Stimulated activated CD8-positive, alpha-beta memory T cell treated with anti-CD3 and anti-CD28 coated beads, Interleukin-7, amount 100 ng/mL, for 4 hours (primary cell): Measurements from ENCODE around the gene AP2A1.

ENCODE experiments used
- DNase-seq, 2 donors: peaks; one replicate each; pipeline ENCODE4 v3.0.0-alpha.2; 2020; ENCODE audit warnings: low read depth in 2 of 2

Gene AP2A1

DNA sequence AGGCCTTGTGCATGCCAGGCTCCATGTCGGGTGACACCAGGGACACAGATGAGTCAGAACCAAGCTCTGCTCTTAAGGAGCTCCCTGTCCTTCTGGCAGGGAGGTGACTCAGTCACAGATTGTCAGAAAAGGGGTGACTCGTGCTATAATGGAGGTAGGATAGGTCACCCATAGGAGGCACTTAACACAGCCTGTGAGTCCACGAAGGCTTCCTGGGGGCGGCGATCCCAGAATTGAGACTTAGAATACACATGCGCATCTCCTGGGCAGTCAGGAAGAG lies 26.7 kb downstream of the AP2A1 start:
- DNase-seq = no peak

DNA sequence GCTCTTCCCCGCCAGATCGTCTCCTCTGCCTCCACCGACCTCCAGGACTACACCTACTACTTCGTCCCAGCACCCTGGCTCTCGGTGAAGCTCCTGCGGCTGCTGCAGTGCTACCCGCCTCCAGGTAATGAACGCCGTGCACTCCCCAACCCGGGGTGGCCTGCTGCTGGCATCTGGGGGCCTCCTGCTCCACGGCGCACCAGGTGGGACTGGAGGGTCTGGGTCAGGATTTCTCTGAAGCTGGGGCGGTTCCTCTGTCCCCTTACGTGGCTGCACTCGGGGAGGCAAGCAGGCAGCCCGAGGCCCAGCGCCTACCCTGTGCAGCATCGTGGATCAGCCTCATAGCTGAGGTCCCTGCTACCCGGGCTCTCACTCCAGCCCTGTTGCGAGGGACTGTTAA lies 28.8 kb downstream of the AP2A1 start:
- no peak for DNase-seq

DNA sequence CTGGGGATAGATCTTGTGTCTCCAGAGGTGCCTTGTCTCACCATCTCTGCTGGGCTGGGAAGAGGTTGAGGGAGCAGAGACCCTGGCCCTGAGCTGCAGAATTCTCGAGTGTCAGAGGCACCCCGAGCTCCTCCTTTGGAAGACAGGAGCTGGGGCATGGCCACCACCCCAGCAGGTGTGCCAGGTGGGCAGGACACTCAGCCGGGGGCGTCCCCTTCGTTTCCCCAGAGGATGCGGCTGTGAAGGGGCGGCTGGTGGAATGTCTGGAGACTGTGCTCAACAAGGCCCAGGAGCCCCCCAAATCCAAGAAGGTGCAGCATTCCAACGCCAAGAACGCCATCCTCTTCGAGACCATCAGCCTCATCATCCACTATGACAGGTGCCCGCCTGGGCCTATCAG lies 31.8 kb downstream of the AP2A1 start:
- no peak for DNase-seq

DNA sequence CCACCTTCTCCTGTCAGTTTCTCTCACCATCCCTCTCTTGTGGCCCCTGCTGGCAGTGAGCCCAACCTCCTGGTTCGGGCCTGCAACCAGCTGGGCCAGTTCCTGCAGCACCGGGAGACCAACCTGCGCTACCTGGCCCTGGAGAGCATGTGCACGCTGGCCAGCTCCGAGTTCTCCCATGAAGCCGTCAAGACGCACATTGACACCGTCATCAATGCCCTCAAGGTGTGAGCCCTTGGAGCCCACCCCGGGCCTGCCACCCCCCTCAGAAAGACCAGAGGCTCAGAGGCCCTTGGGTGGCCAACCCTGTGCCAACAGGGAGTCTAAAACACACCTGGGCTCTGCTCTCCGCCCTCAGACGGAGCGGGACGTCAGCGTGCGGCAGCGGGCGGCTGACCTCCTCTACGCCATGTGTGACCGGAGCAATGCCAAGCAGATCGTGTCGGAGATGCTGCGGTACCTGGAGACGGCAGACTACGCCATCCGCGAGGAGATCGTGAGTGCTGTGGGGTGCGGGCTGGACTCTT lies 32.5 kb downstream of the AP2A1 start:
- DNase-seq = no peak

DNA sequence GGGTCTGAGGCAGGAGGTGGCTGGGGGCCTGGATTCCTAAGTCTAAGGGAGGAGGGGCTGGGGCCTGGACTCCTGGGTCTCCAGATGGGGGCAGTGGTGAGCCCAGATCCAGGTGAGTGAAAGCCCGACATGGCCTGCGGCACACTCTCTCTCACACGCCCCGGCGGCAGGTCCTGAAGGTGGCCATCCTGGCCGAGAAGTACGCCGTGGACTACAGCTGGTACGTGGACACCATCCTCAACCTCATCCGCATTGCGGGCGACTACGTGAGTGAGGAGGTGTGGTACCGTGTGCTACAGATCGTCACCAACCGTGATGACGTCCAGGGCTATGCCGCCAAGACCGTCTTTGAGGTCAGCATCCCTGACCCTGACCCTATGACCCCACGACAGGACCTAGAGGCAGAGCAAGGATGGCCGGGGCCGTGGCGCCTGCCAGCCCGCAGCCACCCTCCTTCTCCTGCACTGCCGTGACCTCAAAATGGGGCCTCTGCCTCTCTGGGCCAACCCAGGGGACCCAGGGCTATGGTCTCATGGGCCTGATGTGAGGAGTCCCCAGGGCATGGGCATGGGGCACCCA lies 33.1 kb downstream of the AP2A1 start:
- no peak for DNase-seq

DNA sequence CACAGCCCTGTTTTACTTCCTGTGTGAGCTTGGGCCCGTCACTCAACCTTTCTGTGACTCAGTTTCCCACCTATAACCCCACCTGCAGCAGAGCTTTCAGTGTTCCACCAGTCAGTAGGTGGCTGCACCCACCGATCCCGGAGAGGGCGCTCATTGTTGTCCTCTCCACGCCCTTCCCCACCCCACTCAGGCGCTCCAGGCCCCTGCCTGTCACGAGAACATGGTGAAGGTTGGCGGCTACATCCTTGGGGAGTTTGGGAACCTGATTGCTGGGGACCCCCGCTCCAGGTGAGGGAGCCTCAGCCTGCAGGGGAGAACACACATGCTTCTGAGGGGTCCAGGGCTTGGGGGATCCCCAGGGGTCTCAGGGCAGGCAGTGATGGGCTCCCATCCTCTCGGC lies 34.0 kb downstream of the AP2A1 start:
- DNase-seq = no peak

DNA sequence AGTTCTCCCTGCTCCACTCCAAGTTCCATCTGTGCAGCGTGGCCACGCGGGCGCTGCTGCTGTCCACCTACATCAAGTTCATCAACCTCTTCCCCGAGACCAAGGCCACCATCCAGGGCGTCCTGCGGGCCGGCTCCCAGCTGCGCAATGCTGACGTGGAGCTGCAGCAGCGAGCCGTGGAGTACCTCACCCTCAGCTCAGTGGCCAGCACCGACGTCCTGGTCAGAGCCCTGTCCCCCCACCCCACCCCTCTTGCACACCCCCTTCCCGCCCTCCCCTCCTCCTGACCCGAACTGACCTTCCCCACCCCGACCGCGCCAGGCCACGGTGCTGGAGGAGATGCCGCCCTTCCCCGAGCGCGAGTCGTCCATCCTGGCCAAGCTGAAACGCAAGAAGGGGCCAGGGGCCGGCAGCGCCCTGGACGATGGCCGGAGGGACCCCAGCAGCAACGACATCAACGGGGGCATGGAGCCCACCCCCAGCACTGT lies 34.6 kb downstream of the AP2A1 start:
- no peak for DNase-seq

DNA sequence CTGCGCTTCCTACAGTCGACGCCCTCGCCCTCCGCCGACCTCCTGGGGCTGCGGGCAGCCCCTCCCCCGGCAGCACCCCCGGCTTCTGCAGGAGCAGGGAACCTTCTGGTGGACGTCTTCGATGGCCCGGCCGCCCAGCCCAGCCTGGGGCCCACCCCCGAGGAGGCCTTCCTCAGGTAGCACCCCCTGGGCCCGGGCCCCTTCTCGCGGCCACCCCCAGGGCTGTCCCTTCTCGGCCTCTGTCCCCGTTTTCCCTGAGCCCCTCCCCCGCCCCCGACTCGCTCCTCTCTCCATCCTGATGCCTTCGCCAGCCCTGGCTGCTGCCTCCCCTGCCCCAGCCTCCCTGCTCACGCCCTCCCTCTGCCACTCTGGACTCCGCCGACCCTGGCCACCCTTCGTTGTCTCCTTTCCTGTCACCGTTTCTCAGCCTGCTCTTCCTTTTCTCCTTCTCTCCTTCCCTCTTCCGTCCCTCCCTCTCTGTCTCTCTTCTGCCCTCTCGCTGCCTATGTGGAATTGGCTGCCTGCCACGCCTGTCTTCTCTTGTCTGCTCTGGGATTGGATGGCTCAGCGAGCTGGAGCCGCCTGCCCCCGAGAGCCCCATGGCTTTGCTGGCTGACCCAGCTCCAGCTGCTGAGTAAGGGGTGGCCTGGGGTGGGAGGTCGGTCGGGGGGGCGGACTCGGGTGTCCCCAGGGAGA lies 35.3 kb downstream of the AP2A1 start:
- DNase-seq = no peak

DNA sequence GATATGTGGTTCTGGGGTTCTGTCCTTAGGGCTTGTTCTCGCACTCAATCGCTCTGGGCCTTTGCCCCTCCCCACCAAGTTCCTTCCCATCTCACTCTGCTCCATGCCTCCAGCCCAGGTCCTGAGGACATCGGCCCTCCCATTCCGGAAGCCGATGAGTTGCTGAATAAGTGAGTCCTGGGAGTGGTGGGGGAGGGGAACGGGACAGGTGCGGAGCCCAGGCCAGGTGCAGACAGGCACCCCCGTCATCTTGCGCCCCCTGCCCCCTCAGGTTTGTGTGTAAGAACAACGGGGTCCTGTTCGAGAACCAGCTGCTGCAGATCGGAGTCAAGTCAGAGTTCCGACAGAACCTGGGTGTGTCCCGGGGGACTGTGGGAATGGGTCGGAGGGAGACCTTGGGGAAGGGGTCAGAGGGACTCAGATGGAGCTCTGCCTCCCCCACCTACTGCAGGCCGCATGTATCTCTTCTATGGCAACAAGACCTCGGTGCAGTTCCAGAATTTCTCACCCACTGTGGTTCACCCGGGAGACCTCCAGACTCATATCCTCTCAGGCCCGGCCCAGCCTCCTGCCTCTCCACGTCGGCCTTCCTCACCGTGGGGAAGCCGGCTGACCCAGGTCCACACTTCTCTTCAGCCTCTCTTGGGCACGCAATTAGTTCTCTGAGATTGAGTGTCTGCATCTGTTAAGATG lies 36.2 kb downstream of the AP2A1 start:
- DNase-seq = no peak

DNA sequence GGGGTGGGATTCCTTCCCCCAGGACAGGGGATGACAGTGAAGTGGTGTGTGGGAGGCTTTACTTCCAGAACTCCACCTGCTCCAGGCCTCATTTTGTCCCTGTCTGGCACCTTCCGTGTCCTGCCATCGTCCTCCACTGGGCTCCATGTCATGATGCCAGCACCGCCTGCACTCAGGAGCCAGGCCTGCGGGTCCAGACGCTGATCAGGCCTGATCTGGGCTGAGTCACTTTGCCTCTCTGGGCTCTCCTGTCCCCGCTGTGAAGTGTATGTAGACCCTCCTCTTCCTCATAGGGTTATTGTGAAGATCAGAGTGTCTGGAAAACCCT lies 36.7 kb downstream of the AP2A1 start:
- DNase-seq = no peak

DNA sequence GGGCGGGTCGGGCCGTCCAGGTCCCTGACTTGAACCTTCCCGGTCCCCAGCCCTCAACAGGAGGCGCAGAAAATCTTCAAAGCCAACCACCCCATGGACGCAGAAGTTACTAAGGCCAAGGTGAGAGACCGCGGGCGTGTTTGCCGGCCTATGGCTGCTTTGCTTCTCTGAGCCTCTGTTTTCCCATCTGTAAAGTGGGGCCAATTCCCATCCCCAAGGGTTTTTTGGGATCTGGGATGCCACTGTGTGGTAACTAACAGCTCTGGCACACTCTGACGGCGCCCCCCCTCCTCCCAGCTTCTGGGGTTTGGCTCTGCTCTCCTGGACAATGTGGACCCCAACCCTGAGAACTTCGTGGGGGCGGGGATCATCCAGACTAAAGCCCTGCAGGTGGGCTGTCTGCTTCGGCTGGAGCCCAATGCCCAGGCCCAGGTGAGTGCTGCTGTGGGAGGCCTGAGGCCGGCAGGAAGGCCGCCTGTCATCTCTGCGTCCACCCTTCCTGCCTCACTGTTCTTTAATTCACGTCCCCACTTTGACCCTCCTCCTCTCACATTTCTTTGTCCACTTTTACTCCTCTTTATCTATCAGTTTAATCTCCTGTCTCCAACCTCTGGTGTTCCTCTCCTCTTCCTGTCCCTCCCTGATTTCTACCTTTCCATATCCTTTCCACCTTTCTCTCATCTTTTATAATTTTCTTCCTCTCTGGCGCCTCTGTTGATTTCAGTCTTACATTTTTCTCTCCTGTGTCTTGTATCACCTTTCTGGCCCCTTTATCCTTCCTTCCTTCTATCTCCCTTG lies 39.2 kb downstream of the AP2A1 start:
- DNase-seq = no peak

DNA sequence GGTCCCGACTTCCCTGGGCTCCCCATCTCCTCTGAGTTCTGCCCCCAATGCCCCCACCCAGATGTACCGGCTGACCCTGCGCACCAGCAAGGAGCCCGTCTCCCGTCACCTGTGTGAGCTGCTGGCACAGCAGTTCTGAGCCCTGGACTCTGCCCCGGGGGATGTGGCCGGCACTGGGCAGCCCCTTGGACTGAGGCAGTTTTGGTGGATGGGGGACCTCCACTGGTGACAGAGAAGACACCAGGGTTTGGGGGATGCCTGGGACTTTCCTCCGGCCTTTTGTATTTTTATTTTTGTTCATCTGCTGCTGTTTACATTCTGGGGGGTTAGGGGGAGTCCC lies 39.8 kb downstream of the AP2A1 start:
- DNase-seq = no peak

DNA sequence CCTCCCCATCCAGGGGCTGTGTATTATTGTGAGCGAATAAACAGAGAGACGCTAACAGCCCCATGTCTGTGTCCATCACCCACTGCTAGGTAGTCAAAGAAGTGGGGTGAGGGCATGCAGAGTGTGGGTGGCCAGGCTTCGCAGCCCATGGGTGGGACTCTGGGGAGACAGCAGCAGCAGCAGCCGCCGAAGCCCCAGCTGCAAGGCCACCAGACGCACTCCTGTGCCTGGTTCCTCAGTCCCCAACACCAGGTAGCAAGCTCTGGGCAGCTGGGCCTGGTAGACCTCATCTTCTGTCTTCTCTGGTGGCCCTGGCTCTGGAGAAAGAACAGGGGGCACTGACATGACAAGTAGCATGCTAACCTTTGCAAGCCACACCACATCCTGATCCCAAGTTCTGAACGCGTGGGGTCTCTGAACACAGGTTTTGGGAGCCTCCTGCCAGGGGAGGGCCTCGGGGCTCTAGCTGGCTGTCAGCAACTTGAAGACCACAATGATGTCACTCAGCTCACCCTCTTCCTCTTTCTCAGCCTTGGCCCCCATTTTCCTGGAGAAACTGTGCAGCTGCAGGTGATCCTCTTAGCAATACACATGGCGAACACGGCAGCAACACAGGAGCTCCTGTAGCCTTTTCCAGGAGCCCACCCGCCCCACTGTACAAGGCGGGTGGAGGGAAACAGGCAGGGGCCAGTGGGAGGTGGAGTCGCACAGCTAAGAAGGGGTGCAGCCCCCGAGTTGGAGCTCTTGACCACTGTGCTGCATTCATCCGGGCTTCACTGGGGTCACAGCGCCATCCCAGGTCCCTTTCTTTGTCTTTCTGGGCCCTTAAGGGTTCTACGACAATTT lies 40.5 kb downstream of the AP2A1 start:
- DNase-seq = no peak

DNA sequence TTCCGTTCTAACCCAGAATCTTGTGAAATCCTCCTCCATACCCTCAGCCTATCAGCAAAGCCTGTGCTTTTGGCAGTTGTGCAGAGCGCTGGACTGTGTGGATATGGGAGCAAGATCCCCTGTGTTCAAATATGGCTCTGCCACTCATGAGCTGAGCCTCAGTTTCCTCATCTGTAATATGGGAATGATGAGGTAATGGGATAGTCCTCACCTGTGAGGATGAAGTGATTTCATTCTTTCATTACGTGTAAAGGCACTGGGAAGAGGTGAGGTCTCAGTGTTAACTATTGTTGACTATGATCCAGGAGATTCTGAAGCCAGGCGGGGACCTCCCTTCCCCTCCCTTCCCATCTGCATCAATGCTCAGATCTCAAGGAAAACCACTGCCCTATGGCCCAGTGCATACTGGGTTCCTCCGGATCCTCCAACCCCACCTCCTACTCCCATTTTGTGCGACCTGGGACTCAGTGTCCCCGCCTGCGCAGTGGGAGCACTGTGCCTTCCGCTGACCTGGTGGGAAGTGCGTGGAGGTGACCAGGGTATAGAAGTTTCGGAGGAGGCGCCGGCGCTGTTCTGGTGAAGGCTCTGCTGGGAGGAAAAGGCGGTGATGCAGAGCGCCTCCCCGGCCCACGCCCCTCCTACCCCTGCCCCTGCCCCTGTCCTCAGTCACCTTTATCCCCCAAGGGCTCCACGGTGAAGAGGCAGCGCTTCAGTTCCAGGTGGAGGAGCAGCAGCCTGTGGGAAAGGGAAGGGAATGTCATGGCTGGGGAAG lies 41.3 kb downstream of the AP2A1 start:
- DNase-seq = no peak

DNA sequence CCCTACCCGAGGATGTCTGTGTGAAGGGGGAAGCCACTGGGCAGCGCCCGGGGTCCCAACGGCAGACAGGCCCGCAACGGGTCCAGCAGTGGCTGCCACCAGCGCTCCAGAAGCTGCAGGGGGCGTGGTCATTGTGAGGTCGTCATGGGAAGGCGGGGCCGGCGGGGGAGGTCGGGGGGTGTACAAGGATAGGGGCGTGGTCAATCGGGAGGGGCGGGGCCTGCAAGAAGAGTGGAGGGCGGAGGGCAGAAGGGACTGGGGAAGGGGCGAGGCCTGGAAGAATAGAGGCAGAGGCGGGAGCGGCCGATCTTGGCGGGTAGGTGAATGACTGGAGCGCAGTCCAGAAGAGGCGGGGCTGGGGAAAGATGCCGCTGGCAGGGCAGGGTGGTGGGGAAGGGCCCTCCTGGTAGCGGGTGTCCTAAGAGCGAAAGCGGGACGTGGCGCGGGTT lies 41.9 kb downstream of the AP2A1 start:
- DNase-seq = peak; percentile 71 to 73

DNA sequence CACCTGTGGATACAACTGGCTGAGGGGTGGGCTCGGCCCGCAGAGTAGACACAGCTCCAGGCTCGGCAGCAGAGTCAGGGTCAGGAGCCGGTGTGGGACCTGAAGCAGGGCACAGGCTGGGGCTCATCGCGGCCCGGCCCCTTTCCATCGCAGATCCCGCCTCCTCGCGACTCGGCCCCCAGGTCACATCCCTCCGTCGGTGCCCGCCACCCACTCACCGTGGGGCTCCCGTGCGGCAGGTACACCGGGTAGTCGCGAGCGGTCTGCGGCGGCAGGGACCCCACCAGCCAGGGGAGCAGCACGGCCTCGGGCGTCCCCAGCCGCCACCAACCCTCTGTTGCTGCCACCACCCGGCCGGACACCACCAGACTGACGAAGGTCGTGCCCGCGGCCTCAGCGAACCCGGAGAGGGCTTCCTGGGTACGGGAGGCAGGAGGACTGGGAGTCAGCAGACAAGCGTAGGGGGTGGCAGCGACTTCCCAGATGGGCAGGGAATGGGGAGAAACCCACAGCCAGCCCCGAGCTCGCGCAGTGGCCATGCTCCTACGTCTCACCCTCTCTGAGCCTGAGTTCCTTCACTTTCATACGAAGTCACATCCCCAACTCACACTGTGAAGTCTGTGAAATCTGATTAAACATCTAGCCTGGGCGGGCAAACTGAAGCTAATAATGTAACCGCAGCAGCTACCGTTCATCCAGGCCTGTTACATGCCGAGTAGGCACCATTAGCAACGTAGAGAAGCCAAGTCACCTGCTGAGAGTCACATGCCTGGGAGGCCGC lies 42.5 kb downstream of the AP2A1 start:
- peak in 1 of 2 donors; percentile 45 for DNase-seq

DNA sequence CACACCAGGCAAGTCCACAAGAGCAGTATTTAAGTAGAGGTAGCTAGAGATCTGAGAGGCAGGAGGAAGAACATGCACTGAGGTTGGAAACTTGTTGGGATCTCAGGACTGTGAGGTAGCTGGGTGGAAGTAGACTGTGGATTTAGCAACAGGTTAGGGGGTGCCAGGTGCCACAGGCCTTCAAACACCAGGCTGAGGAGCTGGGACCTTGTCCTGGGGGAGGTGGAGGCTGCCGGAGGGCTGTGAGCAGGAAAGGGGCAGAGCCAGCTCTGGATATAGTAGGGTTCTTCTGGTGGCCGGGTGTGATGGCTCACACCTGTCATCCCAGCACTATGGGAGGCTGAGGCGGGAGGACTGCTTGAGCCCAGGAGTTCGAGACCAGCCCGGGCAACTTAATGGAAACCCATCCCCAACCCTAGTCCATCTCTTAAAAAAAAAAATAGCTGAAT lies 43.2 kb downstream of the AP2A1 start:
- no peak for DNase-seq

DNA sequence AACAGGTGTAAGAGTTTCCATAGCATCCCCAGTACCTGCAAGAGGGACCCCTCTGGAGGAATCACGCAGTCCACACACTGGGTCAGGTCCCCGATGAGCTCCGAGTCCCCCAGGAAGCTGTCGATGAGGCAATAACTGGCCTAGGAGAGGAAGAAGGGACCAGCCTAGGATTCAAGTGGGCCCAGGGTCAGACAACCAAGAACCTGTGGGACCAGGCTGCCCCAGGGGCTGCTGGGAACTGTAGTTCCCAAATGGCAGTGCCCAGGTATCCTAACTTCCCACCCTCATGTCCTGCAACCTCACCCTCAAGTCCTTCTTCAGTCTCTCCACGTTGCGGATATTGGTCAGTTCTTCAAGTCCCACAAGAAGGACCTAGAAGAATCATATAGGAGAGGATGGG lies 44.5 kb downstream of the AP2A1 start:
- no peak for DNase-seq

DNA sequence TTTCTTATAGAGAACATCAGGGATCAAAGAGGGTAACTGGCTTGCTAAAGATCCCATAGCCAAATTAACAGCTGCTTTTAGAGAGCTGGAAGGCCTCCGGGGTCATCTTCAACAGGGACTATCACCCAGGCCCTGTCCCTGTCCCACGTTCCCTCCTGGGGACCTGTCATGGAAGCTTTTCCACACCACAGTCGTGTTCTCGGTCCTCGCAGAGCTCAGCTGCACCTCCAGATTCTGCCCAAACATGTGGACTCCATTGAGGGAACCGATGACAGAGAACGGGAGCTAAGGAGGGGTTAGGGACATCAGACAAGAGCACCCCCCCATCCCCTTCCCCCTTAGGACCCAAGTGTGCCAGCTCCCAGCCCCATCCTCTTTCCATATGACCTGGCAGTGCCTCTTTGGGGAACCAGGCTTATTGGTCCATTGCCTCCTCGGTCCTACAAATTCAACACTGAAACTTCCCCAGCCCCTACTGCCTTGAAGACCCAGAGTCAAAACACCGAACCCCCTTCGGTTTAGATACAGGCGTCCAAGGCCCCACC lies 45.7 kb downstream of the AP2A1 start:
- DNase-seq = no peak
